HepG2 (cell line): Measurements from ENCODE around the gene ZNF500. TPM values are rescaled to one million over a fixed set of nuclear protein-coding genes. Genes with fewer than 3 reads are reported as not detected.

Experiments
- AKNA ChIP-seq: sonication (generic); formaldehyde crosslinking; IDR thresholded peaks from 2 replicates; pipeline ENCODE4 v1.4.0; 2020; ENCODE audit warnings: missing genetic modification reagents, borderline replicate concordance
- ATF7 ChIP-seq, 2 experiments: fragments of 450-650 bp in 1 of 2; sonication (generic) in 1 of 2; formaldehyde crosslinking in 1 of 2; IDR thresholded peaks; 2 replicates each; pipeline versions ENCODE4 v1.4.0 to v1.6.1; 2016 to 2020; ENCODE audit warnings: antibody characterized with exemption in 1 of 2, mild to moderate bottlenecking in 1 of 2, missing genetic modification reagents in 1 of 2
- BCL6 ChIP-seq: IDR thresholded peaks from 2 replicates; pipeline ENCODE4 v1.6.1; 2016; ENCODE audit warnings: missing genetic modification reagents, missing compliant biosample characterization
- CHD2 ChIP-seq: IDR thresholded peaks from 2 replicates; pipeline ENCODE4 v1.6.1; 2011; ENCODE audit warnings: low read depth, low read length, improper control_type of control experiment
- DPF2 ChIP-seq: sonication (generic); formaldehyde crosslinking; IDR thresholded peaks from 2 replicates; pipeline ENCODE4 v1.4.0; 2020; ENCODE audit warnings: mild to moderate bottlenecking, low read depth, missing genetic modification reagents, borderline replicate concordance
- DR1 ChIP-seq: sonication (generic); formaldehyde crosslinking; IDR thresholded peaks from 2 replicates; pipeline ENCODE4 v1.8.0; 2021; ENCODE audit warnings: mild to moderate bottlenecking, missing genetic modification reagents, inconsistent platforms
- FOXA1 ChIP-seq, 2 experiments: fragments of 450-650 bp in 1 of 2; sonication (generic) in 1 of 2; formaldehyde crosslinking in 1 of 2; IDR thresholded peaks; 2 replicates each; pipeline versions ENCODE4 v1.4.0 to v1.6.1; 2016 to 2020; ENCODE audit warnings: missing genetic modification reagents in 1 of 2
- MXI1 ChIP-seq: IDR thresholded peaks from 3 replicates; pipeline ENCODE4 v1.6.1; 2012; ENCODE audit warnings: low read depth, low read length, inconsistent platforms, borderline replicate concordance
- NFIC ChIP-seq: IDR thresholded peaks from 2 replicates; pipeline ENCODE4 v1.6.1; 2012; ENCODE audit warnings: mild to moderate bottlenecking, low read length, inconsistent platforms
- SAP130 ChIP-seq: IDR thresholded peaks from 2 replicates; pipeline ENCODE4 v1.6.1; 2016; ENCODE audit warnings: low read depth
- SKIL ChIP-seq: sonication (generic); formaldehyde crosslinking; IDR thresholded peaks from 2 replicates; pipeline ENCODE4 v1.8.0; 2022; ENCODE audit warnings: missing genetic modification reagents, mild to moderate bottlenecking, moderate library complexity, borderline replicate concordance
- SOX6 ChIP-seq, 2 experiments: fragments of 450-650 bp in 1 of 2; sonication (generic) in 1 of 2; formaldehyde crosslinking in 1 of 2; IDR thresholded peaks; 2 replicates each; pipeline versions ENCODE4 v1.4.0 to v1.6.1; 2017 to 2020; ENCODE audit warnings: antibody characterized with exemption in 1 of 2, mild to moderate bottlenecking in 1 of 2, missing genetic modification reagents in 1 of 2
- SYNCRIP ChIP-seq: fragments of 200-400 bp; formaldehyde crosslinking; IDR thresholded peaks from 2 replicates; pipeline ENCODE4 v1.6.1; 2018; ENCODE audit warnings: mild to moderate bottlenecking, low read depth, low read length; ENCODE audit not compliant: insufficient read depth
- ZNF354B ChIP-seq: sonication (generic); formaldehyde crosslinking; IDR thresholded peaks from 2 replicates; pipeline ENCODE4 v1.8.0; 2022; ENCODE audit warnings: mild to moderate bottlenecking, missing genetic modification reagents
- ZNF446 ChIP-seq: sonication (generic); formaldehyde crosslinking; IDR thresholded peaks from 2 replicates; pipeline ENCODE4 v1.5.0; 2020; ENCODE audit warnings: mild to moderate bottlenecking, missing genetic modification reagents
- ZNF574 ChIP-seq: sonication (generic); formaldehyde crosslinking; IDR thresholded peaks from 2 replicates; pipeline ENCODE4 v1.4.0; 2020; ENCODE audit warnings: missing genetic modification reagents
- ZNF672 ChIP-seq: sonication (generic); formaldehyde crosslinking; IDR thresholded peaks from 2 replicates; pipeline ENCODE4 v1.8.1; 2022; ENCODE audit warnings: missing genetic modification reagents
- ZNF704 ChIP-seq: sonication (generic); formaldehyde crosslinking; IDR thresholded peaks from 2 replicates; pipeline ENCODE4 v1.8.1; 2023; ENCODE audit warnings: mild to moderate bottlenecking, inconsistent platforms, moderate library complexity, missing genetic modification reagents, borderline replicate concordance
- ZNF83 ChIP-seq: sonication (generic); formaldehyde crosslinking; IDR thresholded peaks from 2 replicates; pipeline ENCODE4 v1.4.0; 2020; ENCODE audit warnings: missing genetic modification reagents, mild to moderate bottlenecking, borderline replicate concordance
- polyA plus RNA-seq, 8 experiments: library from polyadenylated mRNA; depleted of rRNA in 3 of 8; stranded (reverse) in 7 of 8; unstranded in 1 of 8; fragments of >200 nt; fragmentation: Illumina TruSeq in 4 of 8; extraction: Trizol in 4 of 8; gene quantifications; 2 replicates each; pipeline versions ENCODE4 v1.2.1 to v1.2.3, GENCODE V29; 2011 to 2016; ENCODE audit warnings: low read depth in 4 of 8, missing spikeins in 1 of 8, mixed read lengths in 1 of 8; ENCODE audit not compliant: insufficient read depth in 1 of 8
- total RNA-seq, 5 experiments: library from RNA; depleted of rRNA; stranded (reverse); fragments of >200 nt; fragmentation: Illumina TruSeq; extraction: Trizol; gene quantifications; 2 replicates each; pipeline ENCODE4 v1.2.3, GENCODE V29; 2016; ENCODE audit warnings: low read depth in 1 of 5

The ZNF500 gene
- total and polyA plus RNA-seq, 2 of the 13 experiments (the other 11 are each of a cell fraction or from before 2014, with no cell fraction given), result 6.1 to 12.2 TPM

GRCh38 chr16:4788489-4788889 is 21.5 kb upstream of the ZNF500 start (continued):
- TF ChIP-seq AKNA (CRISPR knock-in tag), result no peak
- TF ChIP-seq ZNF83 (CRISPR knock-in tag), result 0 out of 2 replicates have a peak, but pooled peaks have one; percentile 66
- TF ChIP-seq SOX6 (IDR thresholded peaks at IDR 0.05), result no peak
- no peak for TF ChIP-seq SOX6 (CRISPR knock-in tag; IDR thresholded peaks at IDR 0.05)
- no peak for TF ChIP-seq ZNF354B (CRISPR knock-in tag)
- no peak for TF ChIP-seq CHD2
- TF ChIP-seq FOXA1 (IDR thresholded peaks at IDR 0.05), result no peak
- TF ChIP-seq FOXA1 (CRISPR knock-in tag; IDR thresholded peaks at IDR 0.05), result peak; percentile 53; the same call in 1 of the 2 replicates
- no peak for TF ChIP-seq ZNF446 (CRISPR knock-in tag)
- no peak for TF ChIP-seq ATF7 (IDR thresholded peaks at IDR 0.05)
- TF ChIP-seq ATF7 (CRISPR knock-in tag; IDR thresholded peaks at IDR 0.05), result no peak
- no peak for TF ChIP-seq MXI1
- no peak for TF ChIP-seq SKIL (CRISPR knock-in tag)
- TF ChIP-seq DPF2 (CRISPR knock-in tag), result no peak
- TF ChIP-seq SYNCRIP, result no peak
- TF ChIP-seq DR1 (CRISPR knock-in tag), result no peak
- peak; percentile 27; the same call in 1 of the 2 replicates for TF ChIP-seq SAP130 (CRISPR knock-in tag)
- peak; percentile 37; the same call in 1 of the 2 replicates for TF ChIP-seq ZNF574 (CRISPR knock-in tag)
- TF ChIP-seq BCL6 (CRISPR knock-in tag), result peak; percentile 42
- no peak for TF ChIP-seq NFIC
- no peak for TF ChIP-seq ZNF704 (CRISPR knock-in tag)
- no peak for TF ChIP-seq ZNF672 (CRISPR knock-in tag)
